Heart left ventricle (tissue), 13 donors: Measurements from ENCODE around the gene DHX32.

Experiments
- CTCF ChIP-seq, 12 donors: fragments of 200-600 bp; sonication (generic) in 4 of 12; IDR thresholded peaks; one replicate each; pipeline versions ENCODE4 v1.5.0 to v1.8.0; 2018 to 2022; ENCODE audit warnings: antibody characterized with exemption in 12 of 12, mild to moderate bottlenecking in 5 of 12
- POLR2A ChIP-seq, 2 donors: fragments of 450-650 bp; IDR thresholded peaks; one replicate each; pipeline ENCODE4 v1.6.1; 2017; ENCODE audit warnings: antibody characterized with exemption in 2 of 2, mild to moderate bottlenecking in 2 of 2, moderate library complexity in 2 of 2
- donor health status: ischemic (EF 13 %, LVEDD 7.1; RV severe dilation, severe dysfunction).
- donor health status: DM: no; HTN: yes; CAD: no.
- donor health status: DM: no; HTN: no; CAD: no.
- donor health status: ischemic (EF 25% LVEDD 6.9; RV normal size, moderate dysfunction).
- donor health status: ischemic (EF 25% LVEDD 5.7; RV mildly dilated, moderate dysfunction).
- donor health status: ischemic (EF 35%, LVEDD 5.7; RV mildly dilated, moderate dysfunction).
- donor health status: nonischemic (EF 11% LVEDD 7.7; RV severe dilation, severe dysfunction).
- donor health status: DM: yes; HTN: yes; CAD: no.
- donor health status: PGD.
- donor health status: ischemic (EF 29% LVEDD 5.4; RV normal size, mild dysfunction).
- donor health status: nonischemic (EF 23%, LVEDD 6.1; RV moderate dilation, normal function).

- TF ChIP-seq POLR2A (IDR thresholded peaks at IDR 0.05), result no peak
- no peak for TF ChIP-seq CTCF (IDR thresholded peaks at IDR 0.05)
Observed at GRCh38 chr10:125811251-125811650, 69.8 kb downstream of the DHX32 start.
